ENCODE data around the gene NELL1.

DNA sequence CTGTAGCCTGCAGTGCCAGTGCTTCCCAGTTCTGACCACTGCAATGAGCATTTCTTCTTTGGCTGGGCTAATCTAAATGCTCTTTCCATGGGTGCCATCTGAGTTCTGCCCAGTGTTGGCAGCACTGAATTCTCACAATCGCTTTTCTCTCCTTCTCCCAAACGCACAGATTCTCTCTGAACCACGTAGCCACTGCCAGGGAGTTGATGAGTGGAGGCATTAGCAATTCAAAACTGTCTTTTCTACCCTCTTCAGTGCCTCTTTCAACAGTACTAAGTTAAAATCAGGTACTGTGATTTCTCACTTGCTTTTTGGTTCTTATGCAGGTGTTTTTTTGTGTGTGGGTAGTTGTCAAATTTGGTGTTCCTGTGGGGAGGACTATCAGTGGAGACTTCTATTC, 778.5 kb downstream of the NELL1 start:
- TF ChIP-seq, protein P1, sequence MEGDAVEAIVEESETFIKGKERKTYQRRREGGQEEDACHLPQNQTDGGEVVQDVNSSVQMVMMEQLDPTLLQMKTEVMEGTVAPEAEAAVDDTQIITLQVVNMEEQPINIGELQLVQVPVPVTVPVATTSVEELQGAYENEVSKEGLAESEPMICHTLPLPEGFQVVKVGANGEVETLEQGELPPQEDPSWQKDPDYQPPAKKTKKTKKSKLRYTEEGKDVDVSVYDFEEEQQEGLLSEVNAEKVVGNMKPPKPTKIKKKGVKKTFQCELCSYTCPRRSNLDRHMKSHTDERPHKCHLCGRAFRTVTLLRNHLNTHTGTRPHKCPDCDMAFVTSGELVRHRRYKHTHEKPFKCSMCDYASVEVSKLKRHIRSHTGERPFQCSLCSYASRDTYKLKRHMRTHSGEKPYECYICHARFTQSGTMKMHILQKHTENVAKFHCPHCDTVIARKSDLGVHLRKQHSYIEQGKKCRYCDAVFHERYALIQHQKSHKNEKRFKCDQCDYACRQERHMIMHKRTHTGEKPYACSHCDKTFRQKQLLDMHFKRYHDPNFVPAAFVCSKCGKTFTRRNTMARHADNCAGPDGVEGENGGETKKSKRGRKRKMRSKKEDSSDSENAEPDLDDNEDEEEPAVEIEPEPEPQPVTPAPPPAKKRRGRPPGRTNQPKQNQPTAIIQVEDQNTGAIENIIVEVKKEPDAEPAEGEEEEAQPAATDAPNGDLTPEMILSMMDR (IDR thresholded peaks at IDR 0.05): no peak
- TF ChIP-seq TCF7L2 (IDR thresholded peaks at IDR 0.05; ENCODE audit: low read depth, low read length) (no peak), POLR2AphosphoS5 (IDR thresholded peaks at IDR 0.05; ENCODE audit: low read depth, low read length) (no peak), SIN3A (IDR thresholded peaks at IDR 0.05; ENCODE audit: borderline replicate concordance, insufficient read depth, low read depth, low read length) (no peak)
- TF ChIP-seq, protein P2, sequence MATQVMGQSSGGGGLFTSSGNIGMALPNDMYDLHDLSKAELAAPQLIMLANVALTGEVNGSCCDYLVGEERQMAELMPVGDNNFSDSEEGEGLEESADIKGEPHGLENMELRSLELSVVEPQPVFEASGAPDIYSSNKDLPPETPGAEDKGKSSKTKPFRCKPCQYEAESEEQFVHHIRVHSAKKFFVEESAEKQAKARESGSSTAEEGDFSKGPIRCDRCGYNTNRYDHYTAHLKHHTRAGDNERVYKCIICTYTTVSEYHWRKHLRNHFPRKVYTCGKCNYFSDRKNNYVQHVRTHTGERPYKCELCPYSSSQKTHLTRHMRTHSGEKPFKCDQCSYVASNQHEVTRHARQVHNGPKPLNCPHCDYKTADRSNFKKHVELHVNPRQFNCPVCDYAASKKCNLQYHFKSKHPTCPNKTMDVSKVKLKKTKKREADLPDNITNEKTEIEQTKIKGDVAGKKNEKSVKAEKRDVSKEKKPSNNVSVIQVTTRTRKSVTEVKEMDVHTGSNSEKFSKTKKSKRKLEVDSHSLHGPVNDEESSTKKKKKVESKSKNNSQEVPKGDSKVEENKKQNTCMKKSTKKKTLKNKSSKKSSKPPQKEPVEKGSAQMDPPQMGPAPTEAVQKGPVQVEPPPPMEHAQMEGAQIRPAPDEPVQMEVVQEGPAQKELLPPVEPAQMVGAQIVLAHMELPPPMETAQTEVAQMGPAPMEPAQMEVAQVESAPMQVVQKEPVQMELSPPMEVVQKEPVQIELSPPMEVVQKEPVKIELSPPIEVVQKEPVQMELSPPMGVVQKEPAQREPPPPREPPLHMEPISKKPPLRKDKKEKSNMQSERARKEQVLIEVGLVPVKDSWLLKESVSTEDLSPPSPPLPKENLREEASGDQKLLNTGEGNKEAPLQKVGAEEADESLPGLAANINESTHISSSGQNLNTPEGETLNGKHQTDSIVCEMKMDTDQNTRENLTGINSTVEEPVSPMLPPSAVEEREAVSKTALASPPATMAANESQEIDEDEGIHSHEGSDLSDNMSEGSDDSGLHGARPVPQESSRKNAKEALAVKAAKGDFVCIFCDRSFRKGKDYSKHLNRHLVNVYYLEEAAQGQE (IDR thresholded peaks at IDR 0.05; ENCODE audit: insufficient read depth in 1 of 2, low read depth in 2 of 2, low read length in 1 of 2): no peak
